ENCODE results near the gene CELSR1.

Gene CELSR1

DNA sequence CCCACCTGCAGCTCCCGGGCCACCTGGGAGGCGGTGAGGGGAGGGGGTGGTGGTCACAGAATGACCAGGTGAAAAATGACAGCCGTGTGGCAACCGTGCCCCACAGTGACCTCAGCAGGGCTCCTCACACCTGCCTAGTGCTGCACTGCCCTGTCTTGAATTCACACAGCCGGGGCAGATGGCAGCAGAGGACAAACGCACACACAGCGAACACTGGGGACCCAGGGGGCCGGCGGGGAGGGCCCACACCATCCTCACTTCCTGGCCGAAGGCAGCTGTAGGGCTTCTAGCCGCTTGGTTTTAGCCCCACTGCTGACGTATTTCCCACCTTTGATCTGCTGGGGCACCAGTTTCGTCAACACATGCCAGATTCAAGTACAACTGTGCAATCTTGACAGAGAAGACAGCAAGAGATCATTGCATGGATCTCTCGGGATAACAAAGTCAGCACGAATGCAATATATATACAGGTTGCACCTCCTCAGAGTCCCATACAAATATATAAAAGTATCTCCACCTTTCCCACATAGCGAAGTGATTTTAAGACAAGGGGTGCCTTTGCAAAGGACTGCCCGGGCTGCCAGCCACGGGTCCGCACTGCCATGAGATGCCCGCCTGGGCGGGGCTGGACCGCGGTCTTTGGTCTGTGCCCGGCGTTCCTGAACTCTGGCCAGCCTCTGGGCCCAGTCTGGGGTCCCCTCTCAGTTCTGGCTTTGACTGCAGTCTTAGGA, 175.1 kb downstream of the CELSR1 start:
- no peak for DNase-seq (ENCODE audit: low spot score)

DNA sequence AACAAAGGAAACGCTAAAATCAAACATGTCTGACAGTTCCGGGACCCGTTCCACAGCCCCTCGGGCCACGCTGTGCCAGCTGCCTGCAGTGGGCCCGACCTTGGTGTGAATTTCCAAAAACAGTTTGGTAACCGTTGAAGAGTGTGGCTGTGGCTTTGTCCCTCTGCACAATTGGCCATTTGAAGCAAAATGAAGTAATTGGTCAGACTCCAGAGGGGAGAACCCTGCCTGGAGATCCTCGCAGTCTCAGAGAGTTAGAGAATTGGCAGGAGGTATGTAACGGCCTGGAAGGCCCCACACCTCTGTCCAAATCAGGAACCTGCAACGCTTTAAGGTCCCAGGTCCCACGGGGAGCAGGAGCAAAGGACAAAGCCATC, 175.6 kb downstream of the CELSR1 start:
- no peak for DNase-seq (ENCODE audit: low spot score)

DNA sequence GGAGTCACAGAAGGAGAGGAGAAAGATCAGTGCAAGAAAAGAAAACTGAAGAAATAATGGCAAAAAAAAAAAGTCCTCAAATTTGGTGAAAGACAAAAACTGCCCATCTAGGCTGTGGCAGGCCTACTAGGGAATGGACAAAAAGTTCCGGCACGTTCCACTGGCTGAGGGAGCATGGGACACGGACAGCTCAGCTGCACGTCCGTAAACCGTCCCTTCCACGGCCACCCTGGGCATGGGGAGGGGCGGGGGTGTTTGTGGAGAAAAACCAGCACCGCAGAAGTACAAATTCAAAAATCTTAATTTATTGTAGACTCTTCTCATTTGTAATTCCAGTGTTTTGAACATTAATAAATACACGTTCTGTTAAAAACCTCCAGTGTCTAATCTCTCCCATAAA, 176.5 kb downstream of the CELSR1 start:
- DNase-seq (ENCODE audit: low spot score): no peak

DNA sequence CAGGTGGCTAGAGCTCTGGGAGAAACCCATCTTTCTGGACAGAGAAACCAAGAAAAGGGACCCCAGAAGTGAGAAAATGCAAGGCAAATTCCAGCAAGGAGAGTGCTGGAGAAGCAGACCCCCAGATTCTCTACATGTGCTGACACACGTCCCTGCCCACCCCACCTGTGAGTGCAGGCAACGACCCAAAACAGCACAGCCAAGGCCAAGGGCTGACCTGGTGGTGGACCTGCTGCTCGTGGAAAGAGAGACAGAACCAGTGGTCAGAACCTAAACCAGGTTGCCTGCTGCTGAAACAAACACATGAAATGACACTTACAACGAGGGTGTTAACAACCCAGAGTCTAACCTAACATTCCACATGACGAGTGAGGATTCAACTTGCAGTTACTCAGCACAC, 177.3 kb downstream of the CELSR1 start:
- DNase-seq (ENCODE audit: low spot score): no peak

DNA sequence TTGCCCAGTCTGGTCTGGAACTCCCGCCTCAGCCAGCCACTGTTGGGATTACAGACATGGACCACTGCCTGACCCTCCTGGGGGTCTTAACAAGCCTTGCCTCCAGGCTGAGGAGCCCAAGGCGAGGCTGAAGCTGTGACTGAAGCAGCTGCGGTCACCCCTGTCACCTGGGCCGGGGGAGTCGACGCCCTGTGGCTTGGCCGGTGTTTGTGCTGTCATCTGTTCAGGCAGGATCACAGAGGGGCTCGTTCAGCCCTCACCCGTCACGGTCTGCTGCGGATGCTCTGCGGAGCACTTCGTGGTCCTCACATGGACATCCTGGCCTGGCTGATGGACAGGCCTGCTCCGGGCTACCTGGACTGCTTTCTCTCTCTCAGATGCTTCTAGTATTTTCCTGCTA, 178.1 kb downstream of the CELSR1 start:
- DNase-seq (ENCODE audit: low spot score): no peak

DNA sequence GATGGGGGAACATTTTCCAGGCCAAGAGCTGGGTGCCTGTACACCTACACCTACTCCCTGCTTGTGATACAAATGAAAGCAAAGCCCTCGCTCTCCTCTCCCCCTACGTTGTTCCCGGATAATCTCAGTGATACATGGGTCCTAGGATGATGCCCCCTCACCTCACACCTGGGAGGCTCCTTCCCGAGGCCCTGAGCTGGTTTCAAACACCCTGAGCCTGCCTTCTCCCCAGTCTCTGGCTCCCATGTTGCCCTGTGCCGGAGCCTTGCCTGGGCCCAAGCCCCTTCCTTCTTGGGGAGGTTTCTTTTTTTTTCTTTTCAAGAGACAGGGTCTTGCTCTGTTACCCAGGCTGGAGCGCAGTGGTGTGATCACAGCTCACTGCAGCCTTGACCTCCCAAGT, 178.7 kb downstream of the CELSR1 start:
- no peak for DNase-seq (ENCODE audit: low spot score)

DNA sequence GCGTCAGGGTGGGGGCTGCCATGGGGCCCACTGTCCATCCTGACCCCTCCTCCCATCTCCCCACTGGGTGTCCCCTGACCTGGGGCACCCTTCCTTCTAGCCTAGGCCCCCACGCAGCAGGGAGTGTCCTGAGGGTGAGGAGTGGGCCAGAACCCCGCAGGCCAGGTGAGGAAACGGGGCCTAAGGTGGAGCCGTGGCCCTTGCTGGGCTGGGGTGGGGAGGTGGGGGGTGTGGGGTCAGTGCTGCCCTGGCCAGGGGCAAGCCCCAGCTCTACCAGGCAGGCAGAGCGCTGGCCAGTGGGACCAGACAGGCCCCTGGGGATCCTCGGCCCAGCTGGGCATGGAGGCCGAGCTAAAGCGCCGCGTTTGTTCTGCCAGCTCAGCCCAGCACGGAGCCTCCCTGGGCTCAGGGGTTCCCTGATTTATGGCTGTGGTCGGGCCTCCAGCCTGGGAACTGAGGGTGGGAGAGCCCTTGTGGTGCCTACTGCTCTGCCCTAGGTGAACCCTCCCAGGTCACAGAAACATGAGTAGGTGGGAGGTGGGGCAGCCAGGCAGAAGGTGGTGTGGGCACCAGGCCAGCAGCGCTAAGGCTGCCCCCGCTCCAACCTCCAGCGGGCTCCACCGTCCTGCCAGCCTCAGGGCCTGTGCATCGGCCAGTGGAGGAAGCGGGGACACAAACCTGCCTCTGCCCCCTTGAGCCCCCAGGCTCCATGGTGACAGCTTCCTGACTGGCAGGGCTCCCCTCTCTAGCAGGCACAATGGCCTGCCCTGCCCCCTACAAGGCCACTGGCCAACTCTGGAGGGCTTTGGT, 179.5 kb downstream of the CELSR1 start:
- no peak for DNase-seq (ENCODE audit: low spot score)

DNA sequence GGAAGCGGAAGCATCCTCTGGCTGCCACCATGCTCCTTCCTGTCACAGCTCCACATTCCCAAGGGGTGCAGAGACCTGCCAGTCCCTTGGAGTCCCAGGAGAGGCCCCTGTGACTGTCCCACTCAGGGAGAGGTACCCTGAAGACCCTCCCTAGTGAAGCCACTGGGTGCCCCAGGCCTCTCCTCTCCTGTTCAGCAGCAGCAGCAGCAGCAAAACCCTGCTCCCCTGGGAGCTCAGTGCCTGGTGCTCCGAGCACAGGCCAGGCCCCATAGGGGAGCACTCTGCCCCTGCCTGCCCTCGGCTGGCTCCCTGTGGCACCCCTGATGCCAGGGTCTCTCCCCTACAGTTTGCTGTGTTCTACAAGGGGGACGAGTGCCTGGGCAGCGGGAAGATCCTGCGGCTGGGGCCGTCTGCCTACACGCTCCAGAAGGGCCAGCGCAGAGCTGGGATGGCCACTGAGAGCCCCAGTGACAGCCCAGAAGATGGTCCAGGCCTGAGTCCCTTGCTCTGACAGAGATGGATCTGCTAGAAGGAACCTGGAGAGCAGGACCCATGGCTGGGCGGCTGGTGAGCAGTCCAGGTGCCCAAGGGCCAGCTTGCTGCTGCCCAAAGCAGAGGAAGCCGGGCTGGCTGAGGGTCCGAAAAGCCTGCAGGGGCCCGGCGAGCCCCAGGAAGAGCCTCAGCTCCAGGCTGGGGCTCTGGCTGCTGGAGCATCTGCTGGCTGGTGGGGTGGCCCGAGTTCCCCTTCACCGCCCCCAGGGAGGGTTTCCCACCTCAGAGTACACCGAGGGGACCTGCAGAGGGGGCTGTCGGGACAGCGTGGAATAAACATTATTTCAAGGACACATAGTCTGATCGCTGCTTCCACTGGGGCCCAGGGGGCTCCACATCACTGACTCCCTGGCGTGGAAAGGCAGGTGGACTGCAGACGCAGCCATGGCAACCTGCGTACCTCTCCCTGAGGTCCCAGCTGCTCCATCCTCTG, 180.6 kb downstream of the CELSR1 start:
- DNase-seq (ENCODE audit: low spot score): no peak

DNA sequence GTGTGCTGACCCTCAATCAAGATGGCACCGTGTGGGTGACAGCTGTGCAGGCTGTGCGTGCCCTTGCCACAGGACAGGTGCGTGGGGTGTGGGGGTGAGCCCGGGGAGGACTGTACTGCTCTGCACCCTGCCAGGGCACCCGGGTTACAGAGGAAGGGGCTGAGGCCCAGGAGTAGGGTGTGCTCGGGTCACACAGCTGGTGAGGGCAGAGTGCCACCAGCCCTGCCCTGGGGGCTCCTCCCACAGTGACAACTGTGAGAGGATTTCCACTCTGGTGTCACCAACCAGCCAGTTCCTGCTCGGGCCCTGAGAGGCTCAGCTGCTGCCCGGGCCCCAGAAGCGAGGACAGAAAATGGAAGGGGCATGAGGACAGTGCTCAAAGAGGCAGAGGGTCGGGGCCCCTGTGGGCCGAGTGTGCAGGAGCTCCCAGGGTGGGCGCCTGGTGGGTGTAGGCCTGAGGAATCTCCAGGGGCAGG, 181.4 kb downstream of the CELSR1 start:
- no peak for DNase-seq (ENCODE audit: low spot score)

DNA sequence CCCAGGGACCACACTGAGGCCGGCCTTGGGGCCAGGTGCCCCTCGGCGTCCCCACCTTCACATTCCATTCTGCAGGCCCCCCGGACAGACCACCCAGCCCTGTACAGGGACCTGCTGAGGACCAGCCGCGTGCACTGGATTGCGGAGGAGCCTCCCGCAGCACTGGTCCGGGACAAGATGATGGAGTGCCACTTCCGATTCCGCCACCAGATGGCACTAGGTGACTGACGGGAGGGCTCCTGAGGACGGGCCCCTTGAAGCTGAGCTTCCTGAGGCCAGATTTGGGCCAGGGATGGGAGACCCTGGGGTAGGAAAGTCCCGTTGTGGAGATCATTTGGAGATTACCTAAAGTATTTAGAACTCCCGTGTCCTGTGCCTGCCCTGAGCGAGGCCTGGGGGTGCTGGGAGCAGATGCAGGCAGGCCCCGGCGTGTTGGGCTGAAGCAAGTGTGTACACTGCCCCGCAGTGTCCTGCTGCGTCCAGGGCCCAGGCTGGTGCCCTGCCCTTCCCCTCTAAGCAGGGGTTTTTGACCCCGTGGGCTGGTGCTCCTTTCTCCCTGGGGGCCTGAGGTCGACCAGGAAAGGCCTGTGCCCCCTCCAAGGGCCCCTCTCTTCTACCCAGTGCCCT, 181.9 kb downstream of the CELSR1 start:
- DNase-seq (ENCODE audit: low spot score): peak; percentile 87

DNA sequence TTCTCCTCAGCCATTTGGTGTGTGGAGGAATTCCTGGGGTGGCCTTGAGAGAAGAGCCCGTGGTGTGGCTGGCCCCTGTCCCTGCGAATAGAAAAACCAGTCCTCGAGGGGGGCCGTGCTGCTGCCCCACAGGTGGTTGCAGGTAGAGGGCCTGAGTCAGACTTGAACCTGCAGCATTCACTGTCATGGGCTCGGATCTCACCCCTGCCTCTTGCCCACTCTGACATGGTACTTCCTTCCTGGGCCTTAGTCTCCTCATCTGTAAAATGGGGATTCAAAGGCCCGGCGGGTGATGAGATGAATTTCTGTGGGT, 182.5 kb downstream of the CELSR1 start:
- no peak for DNase-seq (ENCODE audit: low spot score)

DNA sequence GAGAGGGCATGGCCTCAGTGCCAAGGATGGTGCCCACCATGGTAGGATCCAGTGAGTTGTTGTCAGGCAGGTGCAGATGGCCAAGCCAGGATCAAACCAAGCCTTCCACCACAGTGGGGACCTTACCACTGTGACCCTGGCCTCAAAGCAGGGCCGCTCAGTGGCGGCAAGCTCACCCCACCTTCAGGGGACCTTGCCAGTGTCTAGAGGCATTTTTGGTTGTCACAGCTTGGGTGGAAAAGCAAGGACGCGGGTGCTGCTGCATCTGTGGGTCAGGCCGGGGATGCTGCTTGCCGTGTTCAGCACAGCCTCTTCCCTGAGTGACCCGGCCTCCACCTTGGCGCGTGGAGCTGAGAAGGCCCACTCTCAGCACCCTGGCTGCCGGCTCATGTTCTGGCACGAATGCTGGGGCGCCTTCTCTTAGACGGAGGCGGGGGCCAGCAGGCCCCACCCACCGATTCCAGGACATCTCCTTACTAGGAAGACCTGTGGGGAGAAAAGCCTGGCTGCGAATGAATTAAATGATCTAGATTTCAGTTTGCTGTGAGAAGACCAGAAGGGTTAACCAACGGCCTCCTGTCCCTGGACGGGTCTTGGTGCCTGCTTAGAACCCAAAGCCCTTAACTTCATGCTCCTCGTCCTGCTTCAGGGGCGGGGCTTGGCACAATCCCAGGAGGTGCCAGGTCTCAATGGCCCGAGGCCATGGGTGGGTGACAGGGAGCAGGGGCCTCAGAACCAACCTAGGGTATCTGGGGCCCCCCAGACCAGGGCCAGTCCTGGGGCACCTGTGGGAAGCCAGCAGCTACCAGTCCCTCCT, 183.0 kb downstream of the CELSR1 start:
- no peak for DNase-seq (ENCODE audit: low spot score)

DNA sequence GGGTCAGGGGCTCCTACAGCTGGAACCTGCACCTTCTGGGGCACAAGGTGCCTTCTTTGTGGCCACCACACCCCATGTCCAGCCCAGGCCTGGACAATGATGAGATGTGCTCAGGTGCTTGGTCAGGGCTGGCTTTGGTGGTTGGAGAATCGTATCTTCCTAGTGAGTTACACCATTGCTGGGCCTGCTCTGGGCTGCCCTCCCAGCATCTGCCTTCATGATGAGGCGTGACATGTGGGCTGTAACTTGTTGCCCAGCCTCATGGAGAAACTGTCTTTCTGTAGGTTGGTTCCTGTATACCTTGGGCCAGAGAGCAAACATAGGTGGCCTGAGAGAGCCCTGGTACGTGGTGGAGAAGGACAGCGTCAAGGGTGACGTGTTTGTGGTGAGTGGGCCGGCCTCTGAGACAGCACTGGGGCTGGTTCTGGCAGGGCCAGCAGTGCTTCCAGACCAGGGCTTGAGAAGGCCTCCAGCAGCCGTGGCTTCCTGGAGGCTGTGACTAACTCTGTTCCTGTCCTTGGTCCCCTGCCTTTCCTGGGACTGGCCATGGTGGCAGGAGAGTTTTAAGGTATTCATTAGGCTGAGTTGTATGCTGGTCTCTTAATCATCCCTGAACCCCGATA, 183.8 kb downstream of the CELSR1 start:
- no peak for DNase-seq (ENCODE audit: low spot score)

DNA sequence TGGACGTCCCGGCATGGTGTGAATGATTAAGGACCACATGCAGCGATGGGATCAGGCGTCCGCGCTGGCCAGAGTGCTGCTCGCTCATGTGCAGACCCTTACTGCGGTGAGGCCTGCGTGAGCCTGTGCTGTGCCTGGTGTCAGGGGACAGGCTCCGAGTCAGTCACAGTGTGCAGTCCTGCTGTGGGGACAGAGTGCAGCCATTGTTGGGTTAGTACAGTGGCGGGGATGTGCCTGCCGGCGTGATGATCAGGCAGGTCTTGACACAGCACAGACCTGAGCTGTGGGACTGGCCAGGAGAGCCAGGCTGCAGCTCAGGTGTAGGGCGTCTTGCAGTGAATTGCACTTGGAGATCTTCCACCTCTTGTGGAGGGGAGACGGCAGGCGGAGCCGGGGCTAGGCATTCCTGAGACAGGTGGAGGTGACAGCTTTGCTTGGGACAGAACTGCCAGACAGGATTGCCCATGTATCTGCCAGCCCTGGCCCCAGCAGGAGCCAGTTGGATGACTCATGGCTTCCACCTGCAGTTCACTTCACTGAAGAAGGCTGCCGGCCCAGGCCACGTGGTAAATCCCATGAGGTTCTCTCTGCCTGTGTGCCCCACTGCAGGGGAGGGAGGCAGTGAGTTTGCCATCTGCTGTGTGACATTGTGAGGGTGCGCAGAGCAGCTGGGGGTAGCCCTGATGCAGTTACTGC, 184.6 kb downstream of the CELSR1 start:
- DNase-seq (ENCODE audit: low spot score): no peak

DNA sequence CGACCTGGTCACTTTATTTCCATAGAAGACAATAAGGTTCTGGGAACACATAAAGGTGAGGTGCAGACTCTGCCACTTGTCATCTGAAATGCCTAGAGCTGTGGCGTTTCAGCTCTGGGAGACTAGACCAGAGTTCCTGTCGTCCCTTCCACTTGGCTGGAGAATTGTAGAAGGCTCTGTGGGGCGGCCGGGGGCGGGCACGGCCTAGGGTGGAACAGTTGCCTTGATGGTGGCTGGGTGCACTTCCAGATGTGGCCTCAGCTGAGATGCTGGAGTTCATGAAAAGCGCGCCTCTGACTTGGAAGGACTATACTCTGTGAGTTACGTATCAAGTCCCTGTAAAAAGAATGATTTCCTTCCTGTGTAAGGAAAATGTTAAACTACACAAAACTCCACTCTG, 185.1 kb downstream of the CELSR1 start:
- no peak for DNase-seq (ENCODE audit: low spot score)

DNA sequence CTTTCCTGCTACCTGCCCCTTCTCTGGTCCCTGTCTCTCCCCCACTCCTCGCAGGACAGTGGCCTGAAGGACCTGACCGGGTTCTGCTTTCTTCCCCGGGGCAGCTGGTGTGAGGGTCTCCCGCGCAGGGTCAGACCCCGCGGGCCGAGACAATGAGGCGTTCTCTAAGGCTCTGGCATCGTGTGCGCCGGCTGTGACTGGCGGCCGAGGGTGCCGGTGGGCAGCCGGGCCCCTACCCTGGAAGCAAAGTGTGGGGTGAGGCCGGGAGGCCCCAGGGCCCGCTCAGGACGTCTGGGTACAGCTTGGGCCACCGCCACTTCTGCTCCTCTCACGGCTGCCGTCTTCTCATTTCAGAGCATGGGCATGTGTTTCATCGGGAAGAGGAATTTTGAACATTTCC, 185.7 kb downstream of the CELSR1 start:
- DNase-seq (ENCODE audit: low spot score): no peak

DNA sequence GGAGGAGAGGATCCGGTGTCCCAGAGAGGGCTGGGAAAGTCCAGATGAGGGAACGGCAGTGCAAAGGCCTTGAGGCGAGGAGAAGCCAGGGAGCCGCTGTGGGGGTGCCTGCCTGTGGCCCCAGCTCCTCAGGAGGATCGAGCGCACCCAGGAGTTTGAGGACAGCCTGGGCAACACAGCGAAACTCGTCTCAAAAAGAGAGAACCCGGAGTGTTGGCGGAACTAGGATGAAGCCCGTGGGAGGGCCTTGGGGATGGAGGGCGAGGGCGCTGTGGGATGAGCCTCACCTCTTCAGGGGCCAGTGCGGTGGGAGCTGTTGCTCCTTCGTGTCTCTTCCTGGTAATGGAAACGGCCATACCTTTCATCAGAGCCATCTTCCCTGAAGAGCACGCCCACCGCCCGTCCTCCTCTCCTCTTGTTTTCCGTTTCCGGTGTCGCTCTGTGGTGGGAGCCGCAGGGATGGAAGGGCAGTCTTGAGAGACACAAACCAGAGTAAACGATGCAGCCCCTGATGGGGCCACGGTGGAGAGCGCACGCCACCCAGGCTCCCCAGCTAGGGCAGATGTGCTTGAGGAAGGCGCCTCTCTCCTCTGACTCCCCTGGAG, 186.2 kb downstream of the CELSR1 start:
- no peak for DNase-seq (ENCODE audit: low spot score)

DNA sequence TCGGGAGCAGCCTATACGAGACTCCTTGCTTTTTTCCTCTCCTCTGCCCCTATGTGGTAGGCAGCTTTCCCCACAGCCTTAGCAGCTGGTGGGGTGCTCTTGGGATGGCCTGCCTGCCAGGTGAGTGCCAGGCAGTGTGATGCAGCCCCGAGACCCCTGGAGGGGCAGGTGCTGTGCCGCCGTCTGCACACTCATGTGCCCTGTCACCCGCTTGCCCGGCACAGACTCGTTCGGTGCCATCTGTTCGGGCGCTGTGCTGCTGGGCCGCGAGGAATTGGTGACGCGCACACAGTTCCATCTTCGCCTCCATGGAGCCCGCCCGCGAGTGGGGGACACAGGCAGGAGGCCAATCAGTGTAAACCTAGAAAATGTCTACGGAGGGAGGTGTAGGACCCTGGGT, 186.8 kb downstream of the CELSR1 start:
- no peak for DNase-seq (ENCODE audit: low spot score)

DNA sequence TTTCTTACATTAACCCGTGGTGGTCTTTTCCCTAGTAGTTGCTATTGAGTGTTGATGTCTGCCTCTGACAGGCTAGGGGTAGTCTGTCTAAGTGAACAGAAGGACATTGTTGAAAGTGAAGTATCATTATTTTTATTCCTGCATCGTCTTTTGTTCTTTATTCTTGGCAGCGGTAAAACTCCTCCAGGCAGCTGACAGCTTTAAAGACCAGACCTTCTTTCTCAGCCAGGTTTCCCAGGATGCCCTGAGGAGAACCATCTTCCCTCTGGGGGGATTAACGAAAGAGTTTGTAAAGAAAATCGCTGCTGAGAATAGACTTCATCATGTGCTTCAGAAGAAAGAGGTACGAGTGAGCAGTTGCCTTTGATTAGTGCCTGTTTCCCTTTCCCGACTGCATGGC, 187.3 kb downstream of the CELSR1 start:
- no peak for DNase-seq (ENCODE audit: low spot score)

DNA sequence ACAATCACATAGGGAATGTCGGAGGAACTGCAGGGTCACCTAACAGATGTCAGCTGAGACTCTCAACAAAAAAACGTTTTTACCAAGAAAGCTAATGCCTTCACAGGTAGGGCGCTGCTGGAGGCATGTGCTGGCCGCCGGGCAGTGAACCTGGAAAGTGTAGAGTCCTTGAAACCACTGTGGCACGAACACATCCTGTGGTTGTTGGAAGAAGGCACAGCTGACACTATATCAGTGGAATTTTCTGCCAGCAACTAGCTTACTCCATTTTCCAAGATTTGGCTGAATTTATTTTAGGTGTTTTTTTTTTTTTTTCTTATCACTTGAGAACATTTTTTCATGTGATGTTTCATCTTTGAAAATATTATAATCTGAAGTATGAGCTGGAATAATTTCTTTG, 187.7 kb downstream of the CELSR1 start:
- no peak for DNase-seq (ENCODE audit: low spot score)
